T47D (cell line): ENCODE results near the gene ACVR1C.
A peak's percentile ranks its signal among the peaks of the same experiment; 100 is the strongest.

Source experiments
- DNase-seq, 2 experiments: peaks; one replicate each; pipeline versions ENCODE4 v3.0.0 to v3.0.0-alpha.2; 2011 to 2012; ENCODE audit warnings: low read depth in 1 of 2, low spot score in 1 of 2
- JUND ChIP-seq: IDR thresholded peaks from 2 replicates; pipeline ENCODE4 v1.6.1; 2012; ENCODE audit warnings: low read depth
- in situ Hi-C: cut with HindIII; loops from 2 replicates; pipeline ENCODE4 v1.10.0; 2016; ENCODE audit warnings: low sequenced_read_pairs, low pct_unique_long_range_greater_than_20kb

The ACVR1C gene

DNA sequence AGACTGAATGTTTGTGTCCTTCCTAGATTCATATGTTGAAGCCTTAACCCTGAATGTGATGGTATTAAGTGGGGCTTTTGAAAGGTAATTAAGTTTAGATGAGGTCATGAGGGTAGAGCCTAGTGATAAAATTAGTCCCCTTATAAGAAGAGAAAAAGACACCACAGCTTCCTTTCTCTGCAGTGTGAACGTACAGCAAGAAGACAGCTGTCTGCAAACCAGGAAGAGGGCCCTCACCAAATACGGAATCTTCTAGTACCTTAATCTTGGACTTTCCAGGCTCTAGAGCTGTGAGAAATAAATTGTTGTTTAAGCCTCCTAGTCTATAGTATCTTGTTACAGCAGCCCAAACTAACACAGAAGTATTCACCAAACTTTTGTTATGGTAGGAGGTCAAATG lies 127.6 kb downstream of the ACVR1C start:
- no peak for TF ChIP-seq JUND
- in situ Hi-C loops: no loop called here

DNA sequence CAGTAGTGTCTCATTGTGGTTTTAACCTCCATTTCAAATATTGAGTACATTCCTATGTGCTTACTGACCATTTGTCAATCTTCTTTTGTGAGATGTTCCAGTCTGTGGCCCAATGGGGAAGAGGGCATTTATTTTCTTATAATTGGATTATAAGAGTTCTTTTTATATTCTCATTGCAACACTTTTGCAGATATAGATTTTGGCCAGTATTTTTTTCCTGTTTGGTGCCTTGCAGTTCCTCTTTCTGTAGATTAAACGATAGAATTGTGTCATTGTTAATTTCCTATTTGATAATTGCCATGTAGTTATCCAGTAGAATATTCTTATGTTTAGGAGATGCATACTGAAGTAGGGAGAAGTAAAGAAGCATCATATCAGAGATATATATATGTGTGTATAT lies 128.3 kb downstream of the ACVR1C start:
- no peak for TF ChIP-seq JUND
- no peak for DNase-seq
- in situ Hi-C loops: no loop called here

More for the DNA sequence above, 127.6 kb downstream of the ACVR1C start:
- DNase-seq: no peak

DNA sequence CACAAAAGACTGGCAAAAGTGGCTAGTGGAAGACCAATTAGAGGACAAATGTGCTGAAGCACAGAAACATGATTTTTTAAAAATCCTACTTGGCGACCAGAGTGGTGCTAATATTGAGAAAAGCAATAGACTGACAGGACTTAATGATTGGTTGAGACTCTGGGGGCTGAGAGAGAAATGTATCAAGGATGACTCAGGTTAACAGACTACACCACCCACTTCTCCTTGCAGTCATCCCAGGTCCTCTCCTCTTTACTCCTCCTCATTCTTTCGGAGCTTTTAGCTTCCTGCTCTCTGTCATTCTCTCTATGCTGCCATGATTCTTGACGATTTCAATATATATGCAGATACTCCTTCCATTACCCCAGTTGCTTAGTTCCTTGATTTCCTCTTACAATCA lies 130.2 kb downstream of the ACVR1C start:
- no peak for TF ChIP-seq JUND
- in situ Hi-C loops: no loop called here
- DNase-seq: no peak

DNA sequence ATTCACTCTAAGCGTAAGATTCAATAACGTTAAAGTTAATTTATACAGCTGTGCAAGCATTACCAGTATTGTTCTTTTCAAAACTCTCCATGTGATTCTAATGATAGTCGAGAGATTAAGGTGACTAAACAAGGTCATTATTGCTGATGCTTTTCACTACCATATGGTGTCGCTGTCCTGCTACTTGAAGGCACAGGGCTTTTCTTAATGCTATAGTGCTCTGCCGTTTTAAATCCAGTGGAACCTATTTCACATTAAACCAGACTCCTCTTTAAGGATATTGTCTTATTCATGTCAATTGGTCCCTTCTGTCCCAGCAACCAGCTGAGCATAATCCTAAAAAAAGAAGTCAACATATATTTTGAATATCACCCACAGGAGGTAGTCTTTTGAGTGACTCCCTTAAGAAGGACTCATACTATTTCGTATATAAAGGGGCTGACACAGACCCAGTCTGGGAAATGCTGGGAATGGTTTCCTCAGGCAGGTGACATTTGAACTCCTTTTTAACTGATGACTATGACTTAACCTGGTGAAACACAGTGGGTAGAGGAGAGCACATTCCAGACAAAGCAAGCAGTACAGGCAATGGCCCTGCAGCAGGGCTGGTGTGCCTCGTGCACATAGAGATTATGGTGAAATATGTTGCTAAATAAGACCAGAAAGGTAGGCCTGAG lies 130.9 kb downstream of the ACVR1C start:
- in situ Hi-C loops: no loop called here
- DNase-seq: peak; percentile 7 to 42
- no peak for TF ChIP-seq JUND

DNA sequence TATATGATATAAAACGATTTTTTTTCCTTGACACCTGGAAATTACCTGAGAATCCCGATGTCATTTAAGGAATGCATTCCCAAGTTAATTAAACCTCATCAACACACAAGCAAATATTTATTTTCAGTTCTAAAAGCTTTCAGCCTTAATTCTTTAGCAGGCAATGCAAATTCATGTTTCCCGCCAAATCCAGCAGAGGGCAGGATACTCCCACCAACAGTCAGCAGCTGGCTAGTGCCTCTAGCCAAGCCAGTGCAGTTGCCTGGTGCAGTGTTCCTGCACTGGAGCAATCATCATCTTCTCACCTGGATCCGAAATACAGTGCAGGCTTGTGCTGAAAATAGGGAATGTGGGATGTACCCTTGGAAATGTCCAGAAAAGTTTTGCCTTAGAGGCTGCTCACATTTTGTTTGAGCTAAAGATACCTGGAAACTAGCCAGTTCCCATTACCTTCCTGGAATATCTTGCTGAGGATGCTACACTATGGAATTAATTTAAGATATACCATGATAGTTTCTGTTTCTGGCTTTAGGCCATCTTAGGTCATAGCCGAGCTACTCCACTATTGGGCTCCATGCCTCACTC lies 136.4 kb downstream of the ACVR1C start:
- in situ Hi-C loops: no loop called here
- TF ChIP-seq JUND: no peak
- DNase-seq: peak; percentile 16 to 67

DNA sequence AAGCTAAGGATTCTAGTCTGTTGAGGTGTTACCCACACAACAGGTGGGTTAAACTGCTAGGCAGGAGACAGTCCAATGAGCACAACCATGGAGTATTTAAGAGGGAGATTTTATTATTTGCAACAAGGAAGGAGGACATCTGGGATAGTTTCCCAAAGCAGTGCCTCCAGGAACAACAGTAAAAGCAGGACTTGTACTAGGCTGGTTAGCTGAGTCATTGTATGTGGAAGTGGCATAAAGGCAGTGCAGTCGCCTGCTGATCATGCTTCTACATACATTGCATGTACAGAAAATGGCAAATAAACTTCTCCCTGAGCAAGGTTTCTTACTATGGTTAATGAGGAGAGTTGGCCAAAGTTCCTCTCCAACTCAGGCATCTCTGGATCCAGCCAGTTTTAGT lies 138.7 kb downstream of the ACVR1C start:
- no peak for TF ChIP-seq JUND
- DNase-seq: no peak
- in situ Hi-C loops: no loop called here

DNA sequence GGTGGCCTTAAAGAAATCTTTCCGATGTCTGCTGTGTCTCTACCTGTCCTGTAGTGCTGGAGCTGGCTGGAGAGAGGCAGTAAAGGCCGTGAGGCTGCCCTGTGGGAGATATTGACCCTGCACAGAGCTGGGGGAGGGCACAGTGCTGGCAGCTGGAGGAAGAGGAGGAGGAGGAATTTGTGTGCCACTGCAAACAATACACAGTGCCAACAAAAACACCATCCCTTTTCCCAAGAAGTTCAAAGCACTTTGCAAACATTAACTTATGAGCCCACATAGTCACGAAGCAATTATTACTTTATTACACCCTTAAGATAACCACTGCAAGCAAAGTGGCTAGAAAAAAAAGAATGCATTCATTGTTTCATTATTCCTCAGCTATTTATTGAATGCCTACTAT lies 139.8 kb downstream of the ACVR1C start:
- in situ Hi-C loops: no loop called here
- peak in 1 of 2 experiments; percentile 65 for DNase-seq
- no peak for TF ChIP-seq JUND

DNA sequence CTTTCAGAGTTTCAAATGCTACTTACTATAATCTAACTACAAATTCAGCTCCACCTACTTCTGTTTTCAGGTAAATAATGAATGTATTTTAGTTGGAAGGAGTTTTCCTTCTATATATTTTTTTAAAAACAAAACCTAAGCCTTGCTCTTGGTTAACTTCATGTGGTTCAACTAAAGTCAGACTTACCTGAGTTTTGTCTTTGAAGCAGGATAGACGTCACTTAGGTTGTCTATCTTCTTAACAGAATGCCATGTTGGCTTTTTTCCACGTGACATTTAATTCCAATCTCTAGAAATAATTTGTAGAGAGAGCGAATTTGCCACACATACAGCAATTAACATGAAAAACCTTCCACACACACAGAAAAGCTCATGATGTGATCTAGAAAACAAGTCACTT lies 140.9 kb downstream of the ACVR1C start:
- DNase-seq: no peak
- TF ChIP-seq JUND: no peak
- in situ Hi-C loops: no loop called here

DNA sequence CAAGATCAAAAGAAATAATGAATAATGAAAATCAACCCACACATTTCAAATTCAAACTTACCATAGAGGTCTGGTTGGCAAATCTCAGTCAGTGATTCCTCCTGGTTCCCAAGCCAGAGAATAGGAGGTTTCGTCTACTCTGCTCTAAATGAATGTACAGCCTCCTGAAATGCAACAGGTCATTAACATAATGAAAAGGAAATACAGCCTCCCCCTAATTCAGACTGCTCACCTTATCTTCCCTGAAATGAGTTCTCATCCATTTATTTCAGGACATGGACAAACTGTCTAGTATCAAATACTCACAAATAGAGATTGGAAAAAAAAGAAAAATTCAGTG lies 141.4 kb downstream of the ACVR1C start:
- in situ Hi-C loops: no loop called here
- DNase-seq: no peak
- no peak for TF ChIP-seq JUND

DNA sequence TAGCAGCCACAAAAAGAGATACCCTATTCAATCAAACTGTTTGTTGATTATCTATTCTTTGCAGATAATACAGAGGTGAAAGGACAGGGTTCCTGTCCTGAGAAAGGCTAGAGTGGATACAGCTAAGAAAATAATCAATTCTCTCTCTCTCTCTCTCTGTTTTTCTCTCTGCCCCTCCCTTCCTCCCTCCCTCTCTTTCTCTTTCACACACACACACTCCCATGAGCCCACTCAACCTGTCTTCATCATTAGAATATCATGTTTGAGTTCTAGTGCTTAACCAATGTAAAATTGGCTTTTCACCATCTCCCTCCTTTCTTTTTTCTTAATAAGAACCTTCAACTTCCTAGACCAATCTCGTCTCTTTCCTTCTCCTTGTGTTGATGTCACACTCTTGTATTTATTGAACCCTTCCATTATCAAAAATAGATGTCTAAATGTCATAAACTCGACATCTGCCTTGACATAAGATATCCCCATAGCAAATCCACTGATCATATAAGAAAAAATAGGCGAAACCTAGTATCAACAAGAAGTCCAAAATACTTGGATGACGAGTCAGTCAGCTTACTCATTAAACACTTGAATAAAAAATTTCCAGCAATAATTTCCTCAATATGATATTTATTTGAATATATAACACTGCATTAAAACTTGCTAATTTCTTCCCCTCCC lies 141.9 kb downstream of the ACVR1C start:
- TF ChIP-seq JUND: no peak
- no peak for DNase-seq
- in situ Hi-C loops: no loop called here

DNA sequence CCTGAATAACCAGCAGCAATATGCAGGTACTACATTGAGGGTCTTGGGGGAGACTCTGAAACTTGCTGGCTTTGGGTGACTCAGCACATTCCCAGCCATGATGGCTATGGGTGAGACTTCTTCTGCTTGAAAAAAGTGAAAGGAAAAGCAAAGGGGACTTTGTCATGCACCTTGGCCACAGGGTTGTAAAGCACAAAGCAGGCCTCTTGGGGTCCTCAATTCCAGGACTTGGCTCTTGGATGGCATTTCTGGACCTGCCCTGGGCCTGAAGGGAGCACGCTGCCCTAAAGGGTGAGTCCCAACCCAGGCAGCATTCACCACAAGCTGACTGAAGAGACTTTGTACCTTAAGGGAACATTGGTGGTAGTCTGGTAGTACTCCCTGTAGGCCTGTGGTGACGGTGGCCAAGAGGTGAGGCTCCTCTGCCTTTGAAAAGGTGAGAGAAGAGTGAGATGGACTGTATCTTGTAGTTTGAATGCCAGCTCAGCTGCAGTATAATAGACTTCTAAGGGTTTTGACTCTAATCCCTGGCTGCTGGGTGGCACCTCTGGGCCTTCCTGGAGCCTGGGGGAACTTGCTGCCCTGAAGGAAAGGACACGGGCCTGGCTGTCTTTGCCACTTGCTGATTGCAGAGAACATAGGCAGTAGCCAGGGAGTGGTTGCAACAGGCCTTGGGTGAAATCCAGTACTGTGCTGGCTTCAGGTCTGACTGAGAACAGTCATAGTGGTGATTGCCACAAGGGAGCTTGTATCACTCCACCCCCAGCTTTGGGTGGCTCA lies 148.3 kb downstream of the ACVR1C start:
- in situ Hi-C loops: no loop called here
- no peak for DNase-seq
- no peak for TF ChIP-seq JUND

DNA sequence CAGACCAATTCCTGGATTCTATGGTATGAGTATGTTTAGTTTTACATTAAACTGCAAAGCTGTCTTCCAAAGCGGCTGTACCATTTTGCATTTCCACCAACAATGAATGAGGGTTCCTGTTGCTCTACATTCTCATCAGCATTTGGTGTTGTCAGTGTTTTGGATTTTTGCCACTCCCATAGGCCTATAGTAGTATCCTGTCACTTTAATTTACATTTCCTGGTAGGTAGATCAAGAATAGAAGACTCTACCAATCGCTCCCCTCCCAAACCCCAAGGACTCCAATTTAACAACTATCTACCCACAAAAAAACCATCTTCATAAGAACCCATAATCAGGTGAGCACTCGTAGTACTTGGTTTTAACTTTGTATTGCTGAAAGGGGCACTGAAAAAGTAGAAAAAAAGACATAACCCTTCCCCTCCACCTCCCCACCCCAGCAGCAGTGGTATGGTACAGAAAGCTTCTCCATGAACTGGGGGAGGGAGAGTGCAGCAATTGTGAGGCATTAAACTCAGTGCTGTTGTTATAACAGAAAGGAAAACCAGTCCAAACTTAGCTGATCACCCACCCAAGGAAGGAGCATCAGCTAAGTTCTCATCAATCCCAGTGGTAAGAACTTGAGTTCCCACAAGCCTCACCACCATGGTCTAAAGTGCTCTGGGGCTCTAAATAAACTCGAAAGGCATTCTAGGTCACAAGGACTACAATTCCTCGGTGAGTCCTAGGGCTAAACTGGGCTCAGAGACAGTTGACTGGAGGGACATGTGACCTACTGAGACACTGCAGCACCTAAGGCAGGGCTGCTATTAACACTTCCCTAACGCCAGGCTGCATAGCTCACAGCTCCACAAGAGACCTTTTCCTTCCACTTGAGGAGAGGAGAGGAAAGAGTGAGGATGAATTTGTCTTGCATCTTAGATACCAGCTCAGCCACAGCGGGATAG lies 149.3 kb downstream of the ACVR1C start:
- no peak for DNase-seq
- no peak for TF ChIP-seq JUND
- in situ Hi-C loops: no loop called here

DNA sequence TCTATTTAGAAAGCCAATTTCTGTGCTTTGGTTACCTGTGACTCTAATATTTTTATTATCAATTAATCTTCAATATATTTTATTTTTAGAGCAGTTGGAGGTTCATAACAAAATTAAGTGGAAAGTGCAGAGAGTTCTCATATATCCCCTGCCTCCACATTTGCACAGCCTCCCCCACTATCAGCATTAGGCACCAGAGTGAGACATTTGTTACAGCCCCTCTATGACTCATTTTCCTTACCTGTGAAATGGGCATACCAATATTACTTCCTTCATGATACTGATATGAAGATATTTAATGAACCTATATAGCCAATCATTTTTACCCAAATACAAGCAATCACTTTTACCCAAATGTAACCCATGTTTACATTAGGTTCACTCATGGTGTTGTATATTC lies 150.7 kb downstream of the ACVR1C start:
- in situ Hi-C loops: no loop called here
- no peak for TF ChIP-seq JUND
- DNase-seq: no peak
